GM23338 (cell line): Measurements from ENCODE around the gene RABEPK.

Experiments
- CTCF ChIP-seq, 2 experiments: fragments of 200-600 bp in 1 of 2; sonication (generic) in 1 of 2; conservative IDR thresholded peaks; 2 replicates each; pipeline versions ENCODE4 v1.5.1 to v1.6.1; 2016 to 2017; ENCODE audit warnings: antibody characterized with exemption in 2 of 2, low read depth in 2 of 2, mild to moderate bottlenecking in 2 of 2, moderate library complexity in 1 of 2
- EZH2 ChIP-seq: fragments of 200-600 bp; sonication (generic); IDR thresholded peaks from one replicate; pipeline ENCODE4 v1.8.0; 2017; ENCODE audit warnings: antibody characterized with exemption, mild to moderate bottlenecking, low read depth; ENCODE audit not compliant: unreplicated experiment
- POLR2AphosphoS5 ChIP-seq: IDR thresholded peaks from 2 replicates; pipeline ENCODE4 v1.6.1; 2016; ENCODE audit warnings: antibody characterized with exemption, low read depth

- TF ChIP-seq CTCF (conservative IDR thresholded peaks at IDR 0.05; ENCODE audit: low read depth in 2 of 2): no peak
- no peak for TF ChIP-seq EZH2
- no peak for TF ChIP-seq POLR2AphosphoS5
Observed at GRCh38 chr9:125262294-125262991, 62.1 kb downstream of the RABEPK start.
